Stimulated activated CD8-positive, alpha-beta memory T cell treated with anti-CD3 and anti-CD28 coated beads, Interleukin-7, amount 100 ng/mL, for 24 hours (primary cell): Measurements from ENCODE around the gene CBX3.
"Not testable (repeated sequence)": the region's sequence is repeated elsewhere in the genome, so short reads cannot be mapped to it uniquely, and the experiment has no call there.

Experiments used
- DNase-seq: peaks from one replicate; pipeline ENCODE4 v3.0.0-alpha.2; 2020; ENCODE audit warnings: low read depth

Gene CBX3

GRCh38 chr7:26201247-26202018, at the start of gene CBX3:
Gene CBX3 (plus strand): TSS chr7:26201745. CDS start chr7:26202999, 1,254 bp downstream.
- peak; percentile 76 for DNase-seq

GRCh38 chr7:26151953-26152781, 49.4 kb upstream of the CBX3 start, which contains the start of gene NFE2L3:
Gene NFE2L3 (plus strand): TSS chr7:26152198. CDS start chr7:26152499, 301 bp downstream.
- no peak for DNase-seq

- DNase-seq, result not testable (repeated sequence)
Observed at GRCh38 chr7:26152782-26153240, 48.7 kb upstream of the CBX3 start.

- no peak for DNase-seq
Observed at GRCh38 chr7:26153241-26153822, 48.2 kb upstream of the CBX3 start.

- no peak for DNase-seq
Observed at GRCh38 chr7:26153823-26154783, 47.4 kb upstream of the CBX3 start.

GRCh38 chr7:26155531-26156375, 45.8 kb upstream of the CBX3 start:
- DNase-seq, result no peak

- no peak for DNase-seq
Observed at GRCh38 chr7:26156451-26157420, 44.8 kb upstream of the CBX3 start.

GRCh38 chr7:26157520-26158105, 43.9 kb upstream of the CBX3 start:
- no peak for DNase-seq

- DNase-seq, result no peak
Observed at GRCh38 chr7:26159243-26159642, 42.3 kb upstream of the CBX3 start.

- DNase-seq, result no peak
Observed at GRCh38 chr7:26160896-26161295, 40.6 kb upstream of the CBX3 start.

- no peak for DNase-seq
Observed at GRCh38 chr7:26162431-26162830, 39.1 kb upstream of the CBX3 start.

GRCh38 chr7:26163804-26164203, 37.7 kb upstream of the CBX3 start:
- DNase-seq, result not testable (repeated sequence)

- no peak for DNase-seq
Observed at GRCh38 chr7:26165950-26166683, 35.4 kb upstream of the CBX3 start.

- no peak for DNase-seq
Observed at GRCh38 chr7:26166684-26167266, 34.8 kb upstream of the CBX3 start.

GRCh38 chr7:26167303-26167934, 34.1 kb upstream of the CBX3 start:
- no peak for DNase-seq

- DNase-seq, result no peak
Observed at GRCh38 chr7:26168458-26169023, 33.0 kb upstream of the CBX3 start.

- no peak for DNase-seq
Observed at GRCh38 chr7:26169271-26169670, 32.3 kb upstream of the CBX3 start.
